ENCODE data around the gene PHC1.

Gene PHC1

GRCh38 chr12:8947737-8948136 is 33.4 kb downstream of the PHC1 start:
- TF ChIP-seq ZFX (IDR thresholded peaks at IDR 0.05) (no peak), CTCF (conservative IDR thresholded peaks at IDR 0.05) (no peak)
- H3K27ac ChIP-seq = no peak overlapping the region

GRCh38 chr12:8948701-8949341 is 34.5 kb downstream of the PHC1 start:
- TF ChIP-seq CTCF (conservative IDR thresholded peaks at IDR 0.05) (no peak), ZFX (IDR thresholded peaks at IDR 0.05) (no peak)
- peak overlapping the region; percentile 86 for H3K27ac ChIP-seq

- TF ChIP-seq ZFX (IDR thresholded peaks at IDR 0.05) (no peak), CTCF (conservative IDR thresholded peaks at IDR 0.05) (peak; percentile 78)
These were observed 35.3 kb downstream of the PHC1 start, which contains the start of gene M6PR for GRCh38 chr12:8949342-8950220. Gene M6PR, minus strand, starts transcription at chr12:8949645. Its CDS starts 3,241 bp downstream, at chr12:8946404.

GRCh38 chr12:8950221-8950527 is 35.9 kb downstream of the PHC1 start:
- peak overlapping the region; percentile 86 for H3K27ac ChIP-seq
- TF ChIP-seq ZFX (IDR thresholded peaks at IDR 0.05) (no peak), CTCF (conservative IDR thresholded peaks at IDR 0.05) (peak; percentile 53)

More at GRCh38 chr12:8949342-8950220, 35.3 kb downstream of the PHC1 start, which contains the start of gene M6PR:
- H3K27ac ChIP-seq = peak within 1 kb of the TSS; percentile 86

GRCh38 chr12:8950702-8951478 is 36.6 kb downstream of the PHC1 start:
- TF ChIP-seq ZFX (IDR thresholded peaks at IDR 0.05) = no peak
- no peak for TF ChIP-seq CTCF (conservative IDR thresholded peaks at IDR 0.05)
- no peak overlapping the region; the same call in 1 of the 2 replicates for H3K27ac ChIP-seq

GRCh38 chr12:8951744-8952143 is 37.4 kb downstream of the PHC1 start:
- TF ChIP-seq ZFX (IDR thresholded peaks at IDR 0.05) (no peak), CTCF (conservative IDR thresholded peaks at IDR 0.05) (no peak)
- H3K27ac ChIP-seq = no peak overlapping the region
